GM23248 (cell line): ENCODE data around the gene TYW1.
"Not testable (repeated sequence)": the region's sequence is repeated elsewhere in the genome, so short reads cannot be mapped to it uniquely, and the experiment has no call there.

Source experiments
- EZH2 ChIP-seq: fragments of 200-600 bp; sonication (generic); IDR thresholded peaks from 2 replicates; pipeline ENCODE4 v1.6.1; 2018; ENCODE audit warnings: antibody characterized with exemption, mild to moderate bottlenecking; ENCODE audit not compliant: insufficient read depth, poor library complexity, severe bottlenecking
- EZH2phosphoT487 ChIP-seq: fragments of 200-600 bp; sonication (generic); IDR thresholded peaks from 2 replicates; pipeline ENCODE4 v1.6.1; 2018; ENCODE audit warnings: antibody characterized with exemption, moderate library complexity, mild to moderate bottlenecking, low read depth; ENCODE audit not compliant: insufficient read depth

DNA sequence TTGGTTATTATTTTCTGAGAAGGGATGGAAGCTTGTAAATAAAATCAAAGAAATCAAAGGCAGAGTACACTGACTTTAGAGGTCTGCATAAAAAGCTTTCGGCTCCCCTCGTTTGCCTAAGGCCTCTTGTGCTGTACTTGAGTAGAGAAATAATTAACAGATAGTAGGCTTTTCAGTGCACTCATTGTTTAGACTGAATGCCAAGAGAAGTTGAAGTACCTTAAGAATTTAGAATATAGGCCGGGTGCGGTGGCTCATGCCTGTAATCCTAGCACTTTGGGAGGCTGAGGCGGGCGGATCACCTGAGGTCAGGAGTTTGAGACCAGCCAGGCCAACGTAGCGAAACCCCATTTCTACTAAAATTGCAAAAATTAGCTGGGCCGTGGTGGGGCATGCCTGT lies 232.4 kb downstream of the TYW1 start:
- not testable (repeated sequence) for TF ChIP-seq EZH2, EZH2phosphoT487
